GM13976 (cell line): ENCODE results near the gene ITPRIPL2.
A peak's percentile ranks its signal among the peaks of the same experiment; 100 is the strongest.

Source experiments
- DNase-seq: peaks from one replicate; pipeline ENCODE4 v3.0.0; 2012; ENCODE audit warnings: low spot score
- in situ Hi-C: fragments of 300-500 bp; cut with MboI; formaldehyde crosslinking; loops from one replicate; pipeline ENCODE4 v1.12.0; 2022; ENCODE audit warnings: low sequenced_read_pairs, mixed read lengths, inconsistent platforms; ENCODE audit not compliant: unreplicated experiment
- TF ChIP-seq, protein P1 (sequence below): IDR thresholded peaks from 2 replicates; pipeline ENCODE4 v1.5.1; 2012; ENCODE audit warnings: borderline replicate concordance, mild to moderate bottlenecking; ENCODE audit not compliant: insufficient read depth; ENCODE audit errors: extremely low read depth, missing control alignments, control extremely low read depth

ITPRIPL2 gene

GRCh38 chr16:19085679-19086200 lies 28.0 kb upstream of the ITPRIPL2 start:
- no peak for DNase-seq
- TF ChIP-seq, protein P1, sequence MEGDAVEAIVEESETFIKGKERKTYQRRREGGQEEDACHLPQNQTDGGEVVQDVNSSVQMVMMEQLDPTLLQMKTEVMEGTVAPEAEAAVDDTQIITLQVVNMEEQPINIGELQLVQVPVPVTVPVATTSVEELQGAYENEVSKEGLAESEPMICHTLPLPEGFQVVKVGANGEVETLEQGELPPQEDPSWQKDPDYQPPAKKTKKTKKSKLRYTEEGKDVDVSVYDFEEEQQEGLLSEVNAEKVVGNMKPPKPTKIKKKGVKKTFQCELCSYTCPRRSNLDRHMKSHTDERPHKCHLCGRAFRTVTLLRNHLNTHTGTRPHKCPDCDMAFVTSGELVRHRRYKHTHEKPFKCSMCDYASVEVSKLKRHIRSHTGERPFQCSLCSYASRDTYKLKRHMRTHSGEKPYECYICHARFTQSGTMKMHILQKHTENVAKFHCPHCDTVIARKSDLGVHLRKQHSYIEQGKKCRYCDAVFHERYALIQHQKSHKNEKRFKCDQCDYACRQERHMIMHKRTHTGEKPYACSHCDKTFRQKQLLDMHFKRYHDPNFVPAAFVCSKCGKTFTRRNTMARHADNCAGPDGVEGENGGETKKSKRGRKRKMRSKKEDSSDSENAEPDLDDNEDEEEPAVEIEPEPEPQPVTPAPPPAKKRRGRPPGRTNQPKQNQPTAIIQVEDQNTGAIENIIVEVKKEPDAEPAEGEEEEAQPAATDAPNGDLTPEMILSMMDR = no peak
- in situ Hi-C loops = loop anchor here (5.0 kb wide), 1 partner anchor 92 kb away; no protein-coding TSS in a partner anchor

DNA sequence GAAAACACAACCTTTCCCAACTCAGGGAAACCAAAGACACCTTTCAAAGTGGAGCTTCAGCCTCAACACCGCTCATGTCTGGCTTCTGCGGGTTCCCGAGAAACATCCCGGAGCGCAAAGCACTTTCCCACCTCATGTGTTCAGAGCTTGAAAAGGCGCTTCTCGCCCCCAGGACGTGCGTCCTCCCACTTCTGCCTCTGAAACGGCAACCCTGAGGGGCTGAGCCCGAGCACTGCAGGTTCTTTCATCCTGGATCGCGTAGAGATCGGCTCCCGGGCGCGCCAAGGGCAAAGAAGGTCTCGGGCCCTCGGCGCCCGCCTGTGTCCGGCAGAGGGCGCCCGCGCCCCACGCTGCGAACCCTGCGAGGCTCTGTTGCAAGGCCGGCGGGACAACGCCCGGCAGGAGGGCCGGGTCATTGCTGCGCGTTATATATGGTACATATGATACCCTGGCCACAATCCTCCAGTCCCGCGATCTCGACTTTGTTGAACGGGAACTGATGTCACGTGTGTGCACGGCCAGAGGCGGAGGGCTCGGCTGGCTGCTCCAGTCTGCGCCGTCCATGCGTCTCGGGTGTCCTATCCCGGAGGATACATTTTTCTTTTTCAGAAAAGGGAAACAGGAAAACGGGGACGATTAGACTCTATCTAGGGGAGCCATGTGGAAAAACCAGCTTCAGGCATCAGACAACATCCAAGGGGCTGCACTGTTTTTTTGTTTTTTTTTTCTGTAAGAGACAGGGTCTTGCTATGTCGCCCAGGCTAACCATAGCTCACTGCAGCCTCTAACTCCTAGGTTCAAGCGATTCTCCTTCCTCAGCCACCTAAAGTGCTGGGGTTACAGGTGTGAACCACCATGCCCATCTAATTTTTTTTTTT lies 27.2 kb upstream of the ITPRIPL2 start:
- peak; percentile 89 for DNase-seq
- TF ChIP-seq, protein P1 = peak; percentile 92
- in situ Hi-C loops = loop anchor here (5.0 kb wide), 1 partner anchor 91 kb away; no protein-coding TSS in a partner anchor

GRCh38 chr16:19088341-19088916 lies 25.3 kb upstream of the ITPRIPL2 start:
- in situ Hi-C loops = loop anchor here (5.0 kb wide), 1 partner anchor 89 kb away; no protein-coding TSS in a partner anchor
- no peak for DNase-seq

DNA sequence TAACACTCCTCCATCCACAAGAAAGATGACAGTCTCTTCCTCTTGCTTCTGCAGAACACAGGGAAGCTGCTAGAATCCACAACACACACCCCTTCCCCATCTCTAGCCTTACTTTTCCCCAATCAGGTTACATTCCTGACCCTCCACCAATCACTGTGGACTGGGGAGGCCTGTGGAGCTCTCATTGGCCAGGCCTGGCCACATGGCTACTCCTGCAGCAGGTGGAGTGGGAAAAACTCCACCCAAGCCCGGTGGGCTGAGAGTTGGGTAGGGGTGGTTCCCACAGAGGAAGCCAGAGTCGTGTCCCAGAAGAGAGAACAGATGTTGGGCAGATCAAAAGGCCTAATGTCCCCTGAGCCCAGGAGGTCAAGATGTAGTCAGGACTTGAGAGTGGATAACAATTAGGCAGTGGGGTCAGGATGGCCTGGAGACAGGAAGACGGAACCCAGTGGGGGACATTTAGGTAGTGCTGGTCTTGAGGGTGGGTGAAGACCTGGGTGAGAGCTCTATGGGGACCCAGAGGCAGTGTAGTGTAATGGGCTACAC lies 24.3 kb upstream of the ITPRIPL2 start:
- DNase-seq = no peak
- TF ChIP-seq, protein P1 = no peak
- in situ Hi-C loops = loop anchor here (5.0 kb wide), 1 partner anchor 88 kb away; no protein-coding TSS in a partner anchor

More at GRCh38 chr16:19088341-19088916, 25.3 kb upstream of the ITPRIPL2 start:
- TF ChIP-seq, protein P1 = no peak

DNA sequence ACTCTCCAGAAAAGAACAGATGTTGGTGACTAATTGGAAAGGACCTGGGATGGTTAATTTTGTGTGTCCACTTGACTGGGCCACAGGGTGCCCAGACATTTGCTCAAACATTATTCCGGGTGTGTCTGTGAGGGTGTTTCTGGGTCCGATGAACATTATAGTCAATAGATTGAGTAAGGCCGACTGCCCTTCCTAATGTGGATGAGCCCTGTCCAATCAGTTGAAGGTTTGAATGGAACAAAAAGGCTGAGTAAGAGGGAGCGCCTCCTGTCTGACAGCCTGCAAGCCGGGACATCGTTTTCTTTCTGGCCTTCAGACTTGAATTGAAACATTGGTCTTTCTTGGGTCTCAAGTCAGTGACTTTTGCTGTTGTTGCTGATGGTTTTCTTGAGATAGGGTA lies 22.8 kb upstream of the ITPRIPL2 start:
- no peak for DNase-seq
- in situ Hi-C loops = no loop called here
- TF ChIP-seq, protein P1 = no peak
